Activated naive CD4-positive, alpha-beta T cell treated with anti-CD3 and anti-CD28 coated beads for 36 hours (primary cell): ENCODE results near the gene COL18A1. TPM values are rescaled to one million over a fixed set of nuclear protein-coding genes. Genes with fewer than 3 reads are reported as not detected.

Source experiments
- CTCF ChIA-PET: fragments of 350-600 bp; sonication (Branson Sonifier 250); formaldehyde crosslinking; loops from one replicate; lab custom pipeline; 2021; ENCODE audit warnings: antibody characterized with exemption; lab: Charles Lee
- DNase-seq: peaks from one replicate; pipeline ENCODE4 v3.0.0-alpha.2; 2020
- H3K27ac Mint-ChIP-seq: one replicate; pipeline ENCODE4 v1.8.0; 2021; ENCODE audit warnings: mild to moderate bottlenecking, mixed read lengths
- H3K27me3 Mint-ChIP-seq: one replicate; pipeline ENCODE4 v1.8.0; 2021; ENCODE audit warnings: low read depth, mixed read lengths
- H3K36me3 Mint-ChIP-seq: one replicate; pipeline ENCODE4 v1.8.0; 2021; ENCODE audit warnings: low read depth, mixed read lengths
- H3K4me1 Mint-ChIP-seq: one replicate; pipeline ENCODE4 v1.8.0; 2021; ENCODE audit warnings: low read depth, mixed read lengths
- H3K4me3 Mint-ChIP-seq: one replicate; pipeline ENCODE4 v1.8.0; 2021; ENCODE audit warnings: mild to moderate bottlenecking, moderate library complexity, mixed read lengths
- H3K9me3 Mint-ChIP-seq: one replicate; pipeline ENCODE4 v1.8.0; 2021; ENCODE audit warnings: mixed read lengths
- intact Hi-C: fragments of 100-400 bp; cut with micrococcal nuclease; formaldehyde crosslinking; loops from one replicate; pipeline ENCODE4 v1.15.1; 2023
- total RNA-seq, 2 experiments: library from RNA; stranded (reverse); gene quantifications; one replicate each; pipeline ENCODE4 v1.2.3, GENCODE V29; 2021

COL18A1 gene
- total RNA-seq, 2 experiments from 2014 or later, result 10.3 to 12.6 TPM

DNA sequence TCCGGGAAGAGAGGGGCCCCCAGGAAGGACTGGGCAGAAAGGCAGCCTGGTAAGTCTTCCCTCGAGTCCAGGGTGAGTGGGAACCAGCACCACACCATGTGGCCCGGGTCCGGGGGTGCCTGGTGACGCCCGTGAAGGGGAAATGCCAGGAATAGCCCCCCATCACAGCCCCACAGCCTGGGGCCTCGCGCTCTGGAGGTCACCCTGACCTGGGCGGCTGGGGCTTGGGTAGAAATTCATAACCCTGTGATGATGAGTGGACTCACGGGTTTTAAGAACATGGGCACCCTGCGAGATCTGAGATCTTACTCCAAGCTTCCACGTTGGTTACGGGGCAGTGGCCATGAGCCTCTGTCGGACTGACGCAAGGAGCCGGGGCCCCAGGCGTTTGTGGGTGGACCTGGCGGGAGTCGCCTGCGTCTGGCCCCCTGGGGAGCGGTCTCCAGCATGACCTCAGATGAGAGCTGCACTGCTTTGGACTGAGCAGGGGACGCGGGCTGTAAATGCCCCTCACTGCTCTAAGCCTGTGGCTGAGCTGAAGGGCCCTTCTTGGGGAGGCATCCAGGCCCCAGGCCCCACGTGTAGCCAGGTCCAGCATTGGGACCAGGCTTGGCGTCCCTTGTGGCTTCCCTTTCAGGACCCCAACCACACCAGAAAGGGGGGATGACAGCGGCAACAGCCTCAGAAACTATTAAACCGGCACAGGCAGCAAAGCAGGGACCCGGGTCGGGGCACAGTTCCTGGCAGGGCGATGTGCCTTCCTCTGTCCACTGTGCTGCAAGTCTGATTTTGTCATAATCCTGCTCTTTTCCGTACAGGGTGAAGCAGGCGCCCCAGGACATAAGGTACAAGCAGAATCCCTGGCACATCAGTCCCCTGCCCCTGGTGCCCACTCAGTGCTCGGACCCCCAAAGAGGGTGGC, 77.3 kb downstream of the COL18A1 start:
- Mint-ChIP-seq H3K27me3 (no peaks in the 10 kb centered on the region), H3K4me1 (peaks cover 24% of the 10 kb centered on the region), H3K9me3 (peaks cover 3% of the 10 kb centered on the region), H3K27ac (peak overlapping the region; percentile 63), H3K4me3 (no peak overlapping the region), H3K36me3 (no peaks in the 10 kb centered on the region)
- no peak for DNase-seq
- intact Hi-C loops, result no loop called here
- CTCF ChIA-PET, result interaction anchor here (0.5 to 1.4 kb wide), 3 partner anchors 16 to 978 kb away, joined by 3 read pairs; no protein-coding TSS in a partner anchor

GRCh38 chr21:45482899-45483821, 78.2 kb downstream of the COL18A1 start:
- Mint-ChIP-seq H3K4me3 (no peak overlapping the region), H3K4me1 (peaks cover 20% of the 10 kb centered on the region), H3K27me3 (no peaks in the 10 kb centered on the region), H3K36me3 (no peaks in the 10 kb centered on the region), H3K9me3 (peaks cover 3% of the 10 kb centered on the region), H3K27ac (peak overlapping the region; percentile 63)
- CTCF ChIA-PET, result interaction anchor here (0.5 to 1.4 kb wide), 3 partner anchors 17 to 977 kb away, joined by 3 read pairs; no protein-coding TSS in a partner anchor
- peak; percentile 65 for DNase-seq
- intact Hi-C loops, result no loop called here

- H3K27me3 Mint-ChIP-seq, result no peaks in the 10 kb centered on the region
- CTCF ChIA-PET, result no interaction called here
- H3K4me1 Mint-ChIP-seq, result peaks cover 9% of the 10 kb centered on the region
- H3K9me3 Mint-ChIP-seq, result peaks cover 3% of the 10 kb centered on the region
- intact Hi-C loops, result no loop called here
- no peak overlapping the region for H3K4me3 Mint-ChIP-seq
- no peak for DNase-seq
- H3K36me3 Mint-ChIP-seq, result no peaks in the 10 kb centered on the region
- H3K27ac Mint-ChIP-seq, result no peak overlapping the region
Observed at GRCh38 chr21:45484318-45484717, 79.4 kb downstream of the COL18A1 start.

- Mint-ChIP-seq H3K4me3 (no peak overlapping the region), H3K4me1 (peaks cover 4% of the 10 kb centered on the region), H3K36me3 (no peaks in the 10 kb centered on the region), H3K27me3 (no peaks in the 10 kb centered on the region), H3K9me3 (peaks cover 3% of the 10 kb centered on the region), H3K27ac (no peak overlapping the region)
- DNase-seq, result no peak
- intact Hi-C loops, result no loop called here
- CTCF ChIA-PET, result no interaction called here
Observed at GRCh38 chr21:45485686-45486442, 80.9 kb downstream of the COL18A1 start.

- Mint-ChIP-seq H3K4me1 (peaks cover 4% of the 10 kb centered on the region), H3K27ac (no peak overlapping the region), H3K27me3 (no peaks in the 10 kb centered on the region), H3K9me3 (peaks cover 3% of the 10 kb centered on the region), H3K4me3 (no peak overlapping the region), H3K36me3 (no peaks in the 10 kb centered on the region)
- intact Hi-C loops, result no loop called here
- no peak for DNase-seq
- CTCF ChIA-PET, result no interaction called here
Observed at GRCh38 chr21:45486443-45487160, 81.6 kb downstream of the COL18A1 start.

DNA sequence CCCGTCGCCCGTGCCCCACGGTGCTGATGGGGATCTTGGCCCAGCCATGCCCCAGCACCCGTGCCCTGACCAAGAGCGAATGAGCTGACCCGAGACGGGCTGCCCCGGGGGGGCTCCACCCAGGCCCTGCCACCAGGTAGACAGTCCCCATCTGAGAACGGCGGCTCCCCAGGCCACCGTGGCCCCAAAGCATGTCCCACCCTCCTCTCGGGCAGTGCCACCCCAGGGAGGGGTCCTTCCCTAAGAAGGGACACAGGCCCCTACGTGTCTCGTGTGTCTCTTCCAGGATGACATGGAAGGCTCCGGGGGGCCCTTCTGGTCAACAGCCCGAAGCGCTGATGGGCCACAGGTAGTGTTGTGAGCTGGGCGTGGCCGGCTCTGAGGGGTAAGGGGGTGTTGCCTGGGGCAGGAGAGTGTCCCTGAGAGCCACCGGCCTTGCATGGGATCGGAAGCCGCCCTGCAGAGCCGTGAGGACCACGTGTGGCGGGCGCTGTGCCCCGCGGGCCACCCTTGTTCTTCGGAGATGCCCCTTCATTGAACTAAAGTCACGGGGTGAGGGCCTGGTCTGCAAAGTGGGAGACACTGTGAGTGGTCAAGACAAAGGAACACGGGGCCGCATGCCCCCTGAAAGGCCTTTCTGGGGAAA, 82.3 kb downstream of the COL18A1 start:
- intact Hi-C loops, result no loop called here
- Mint-ChIP-seq H3K9me3 (peaks cover 3% of the 10 kb centered on the region), H3K4me3 (no peak overlapping the region), H3K4me1 (peaks cover 4% of the 10 kb centered on the region), H3K27ac (no peak overlapping the region), H3K27me3 (no peaks in the 10 kb centered on the region), H3K36me3 (no peaks in the 10 kb centered on the region)
- CTCF ChIA-PET, result no interaction called here
- no peak for DNase-seq

GRCh38 chr21:45487891-45488600, 83.1 kb downstream of the COL18A1 start:
- no peaks in the 10 kb centered on the region for H3K27me3 Mint-ChIP-seq
- no peaks in the 10 kb centered on the region for H3K36me3 Mint-ChIP-seq
- no peak overlapping the region for H3K4me3 Mint-ChIP-seq
- H3K9me3 Mint-ChIP-seq, result peaks cover 3% of the 10 kb centered on the region
- no peak for DNase-seq
- CTCF ChIA-PET, result no interaction called here
- intact Hi-C loops, result no loop called here
- H3K4me1 Mint-ChIP-seq, result no peaks in the 10 kb centered on the region
- no peak overlapping the region for H3K27ac Mint-ChIP-seq

GRCh38 chr21:45488931-45489721, 84.2 kb downstream of the COL18A1 start:
- DNase-seq, result no peak
- Mint-ChIP-seq H3K27me3 (no peaks in the 10 kb centered on the region), H3K4me3 (no peak overlapping the region), H3K36me3 (no peaks in the 10 kb centered on the region), H3K27ac (no peak overlapping the region), H3K4me1 (no peaks in the 10 kb centered on the region), H3K9me3 (peaks cover under 1% of the 10 kb centered on the region)
- intact Hi-C loops, result no loop called here
- CTCF ChIA-PET, result no interaction called here

- Mint-ChIP-seq H3K27me3 (no peaks in the 10 kb centered on the region), H3K36me3 (no peaks in the 10 kb centered on the region), H3K9me3 (no peaks in the 10 kb centered on the region), H3K4me1 (no peaks in the 10 kb centered on the region), H3K4me3 (no peak overlapping the region), H3K27ac (no peak overlapping the region)
- no peak for DNase-seq
- intact Hi-C loops, result no loop called here
- CTCF ChIA-PET, result no interaction called here
Observed at GRCh38 chr21:45489722-45489982, 84.7 kb downstream of the COL18A1 start.

- H3K36me3 Mint-ChIP-seq, result no peaks in the 10 kb centered on the region
- intact Hi-C loops, result no loop called here
- H3K9me3 Mint-ChIP-seq, result no peaks in the 10 kb centered on the region
- H3K4me1 Mint-ChIP-seq, result no peaks in the 10 kb centered on the region
- CTCF ChIA-PET, result no interaction called here
- H3K27me3 Mint-ChIP-seq, result no peaks in the 10 kb centered on the region
- H3K4me3 Mint-ChIP-seq, result no peak overlapping the region
- no peak overlapping the region for H3K27ac Mint-ChIP-seq
- no peak for DNase-seq
Observed at GRCh38 chr21:45490049-45490731, 85.2 kb downstream of the COL18A1 start.
